HG02759 (cell line): ENCODE results near the gene IL1A.

Source experiments
- ATAC-seq: cut with Tn5 transposase; IDR thresholded peaks from one replicate; pipeline ENCODE4 v1.9.1; 2021; ENCODE audit warnings: mild to moderate bottlenecking, moderate library complexity; ENCODE audit not compliant: unreplicated experiment

The IL1A gene

DNA sequence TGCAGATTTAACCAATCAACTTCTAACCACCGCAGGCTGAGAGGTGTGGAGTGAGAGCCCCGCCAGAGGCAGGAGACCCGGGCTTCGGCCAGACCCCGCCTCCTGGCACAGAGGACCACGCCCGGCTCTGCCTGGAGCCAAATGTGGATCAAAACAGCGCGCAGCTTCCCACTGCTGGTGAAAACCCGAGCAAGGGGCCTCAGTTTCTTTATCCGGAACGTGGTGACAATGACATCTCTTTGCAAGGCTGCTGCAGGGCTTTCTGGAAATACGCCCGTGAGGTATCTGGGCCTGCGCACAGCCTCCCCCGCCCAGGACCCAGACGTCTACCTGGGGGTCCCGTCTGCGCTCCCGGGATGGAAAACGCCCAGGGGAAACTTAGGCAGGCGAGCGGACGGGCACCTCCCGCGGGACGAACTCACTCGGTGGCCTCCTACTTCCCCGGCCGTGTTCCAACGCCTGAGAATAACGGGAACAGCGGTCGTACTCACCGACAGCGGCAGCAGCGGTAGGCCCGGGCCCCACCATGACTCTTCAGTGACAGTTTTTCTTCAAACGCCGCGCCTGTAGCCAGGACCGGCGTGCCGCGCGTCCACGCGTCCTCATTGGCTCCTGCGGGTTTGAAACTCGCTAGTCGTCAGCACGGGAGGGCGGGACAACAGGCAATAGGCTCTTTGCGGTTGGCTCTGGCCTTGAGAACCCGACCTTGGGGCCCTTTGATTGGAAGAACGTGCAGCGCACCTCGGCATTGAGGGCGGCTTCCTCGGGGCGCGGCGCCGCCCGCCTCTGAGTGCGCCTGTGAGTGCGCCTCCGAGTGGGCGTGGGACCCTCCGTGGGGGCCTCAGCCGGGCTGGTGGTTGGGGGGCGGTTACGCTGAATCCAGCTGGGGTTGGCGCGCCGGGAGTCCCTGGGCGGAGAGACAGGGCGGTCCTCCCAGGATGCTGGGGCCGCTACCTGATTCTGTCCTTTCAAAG is 19.9 kb downstream of the IL1A start, which contains the start of gene CKAP2L:
TSS of gene CKAP2L (minus strand) at position 539 of the 974 bp plus-strand sequence. CDS start at position 528, 11 bp downstream.
- ATAC-seq, result peak; percentile 97

GRCh38 chr2:112762276-112762675 is 22.0 kb downstream of the IL1A start:
- no peak for ATAC-seq

- ATAC-seq, result no peak
Measured at GRCh38 chr2:112760149-112760548, 24.1 kb downstream of the IL1A start.

GRCh38 chr2:112758711-112759110 is 25.6 kb downstream of the IL1A start:
- ATAC-seq, result no peak

GRCh38 chr2:112757265-112757664 is 27.0 kb downstream of the IL1A start:
- no peak for ATAC-seq

GRCh38 chr2:112756207-112756606 is 28.1 kb downstream of the IL1A start:
- ATAC-seq, result no peak

- no peak for ATAC-seq
Measured at GRCh38 chr2:112755444-112755843, 28.8 kb downstream of the IL1A start.

DNA sequence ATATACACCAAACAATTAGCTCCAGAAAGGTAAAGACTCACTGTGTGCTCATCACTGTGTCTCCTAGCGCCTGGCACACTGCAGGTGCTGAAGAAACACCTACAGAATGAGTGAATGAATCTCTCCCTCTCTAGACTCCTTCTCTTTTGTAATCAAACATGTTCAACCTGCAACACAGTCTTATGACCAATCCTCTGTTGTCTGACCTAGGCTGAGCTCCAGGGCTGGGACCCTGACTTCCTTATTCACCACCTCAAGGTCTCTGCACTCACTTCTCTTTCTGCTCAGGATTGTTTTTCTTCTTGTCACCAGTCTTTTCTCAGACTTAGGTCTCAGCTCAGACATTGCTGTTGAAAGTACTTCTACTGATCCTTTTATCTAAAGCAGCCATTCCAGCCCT is 29.7 kb downstream of the IL1A start:
- ATAC-seq, result no peak

- no peak for ATAC-seq
Measured at GRCh38 chr2:112752667-112753066, 31.6 kb downstream of the IL1A start.

- ATAC-seq, result no peak
Measured at GRCh38 chr2:112751451-112752197, 32.7 kb downstream of the IL1A start.

- no peak for ATAC-seq
Measured at GRCh38 chr2:112750560-112750843, 33.8 kb downstream of the IL1A start.

DNA sequence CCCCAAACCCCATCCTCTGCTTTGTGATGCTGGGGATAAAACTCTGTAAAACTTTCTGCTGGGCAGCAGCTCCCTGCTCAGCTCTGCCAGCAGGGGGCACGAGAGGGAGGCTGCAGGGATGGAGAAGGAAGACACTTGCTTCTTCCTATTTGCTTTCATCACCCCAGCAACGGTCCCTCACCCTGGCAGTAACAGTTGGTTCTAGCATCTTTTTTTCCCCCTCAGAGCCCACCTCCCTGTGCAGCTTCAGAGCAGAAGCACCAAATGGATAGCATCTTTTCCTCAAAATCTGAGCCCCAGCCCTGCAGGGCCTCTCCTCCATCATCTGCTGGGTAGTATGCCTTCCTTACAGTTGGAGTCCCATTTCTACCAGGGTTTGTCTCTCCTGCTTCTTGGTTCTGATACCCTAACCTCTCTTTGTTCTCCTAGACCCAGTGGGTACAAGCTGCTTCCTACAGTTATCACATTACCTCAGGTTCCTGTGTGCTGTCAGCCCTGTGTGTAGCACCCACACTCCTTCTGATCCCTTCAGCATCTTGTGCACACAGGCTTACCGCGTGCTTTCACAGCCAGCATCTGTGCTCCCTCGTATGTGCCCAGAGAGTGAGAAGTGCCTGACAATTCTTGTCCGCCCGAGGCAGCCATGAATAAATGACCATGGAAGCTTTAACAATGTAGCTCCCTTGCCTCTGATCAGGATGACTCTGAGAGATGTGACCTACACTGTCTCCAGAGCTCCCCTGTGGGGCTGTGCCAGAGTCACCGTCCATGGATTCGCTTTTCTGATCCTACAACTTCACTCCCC is 34.3 kb downstream of the IL1A start:
- ATAC-seq, result peak; percentile 84

GRCh38 chr2:112740527-112740926 is 43.8 kb downstream of the IL1A start:
- ATAC-seq, result no peak

DNA sequence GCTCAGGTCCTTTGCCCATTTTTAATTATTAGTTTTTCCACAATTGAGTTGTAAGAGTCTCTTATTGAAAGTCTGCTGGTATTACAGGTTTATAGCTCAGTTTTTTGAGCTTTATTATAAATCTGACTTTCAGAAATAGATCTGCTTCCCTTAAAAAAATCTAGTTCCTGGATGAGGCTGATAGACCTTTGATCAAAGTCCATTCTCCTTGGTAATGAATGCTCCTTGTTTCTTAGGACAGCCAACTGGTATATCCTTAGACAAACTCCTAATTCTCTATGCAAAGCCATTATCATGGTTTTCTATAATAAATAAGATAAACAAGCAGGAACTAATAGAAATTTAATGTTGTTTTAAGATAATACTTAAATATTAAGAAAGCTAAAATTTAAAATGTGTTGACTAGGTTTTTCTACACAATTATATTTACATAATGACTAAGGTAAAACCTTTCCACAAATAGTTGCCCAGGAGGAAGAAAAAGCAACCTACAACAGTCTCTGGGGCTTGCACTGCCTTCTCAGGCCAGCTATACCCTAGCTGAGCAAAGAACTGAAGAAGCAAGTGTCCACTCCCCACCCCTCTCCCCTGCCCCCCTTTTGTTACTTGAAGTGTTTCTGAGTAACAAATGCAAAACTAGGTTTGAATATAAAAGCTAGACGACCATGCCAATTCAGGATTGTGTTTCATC is 46.6 kb downstream of the IL1A start:
- no peak for ATAC-seq

- no peak for ATAC-seq
Measured at GRCh38 chr2:112733871-112734270, 50.4 kb downstream of the IL1A start.

GRCh38 chr2:112733456-112733855 is 50.8 kb downstream of the IL1A start:
- ATAC-seq, result no peak

DNA sequence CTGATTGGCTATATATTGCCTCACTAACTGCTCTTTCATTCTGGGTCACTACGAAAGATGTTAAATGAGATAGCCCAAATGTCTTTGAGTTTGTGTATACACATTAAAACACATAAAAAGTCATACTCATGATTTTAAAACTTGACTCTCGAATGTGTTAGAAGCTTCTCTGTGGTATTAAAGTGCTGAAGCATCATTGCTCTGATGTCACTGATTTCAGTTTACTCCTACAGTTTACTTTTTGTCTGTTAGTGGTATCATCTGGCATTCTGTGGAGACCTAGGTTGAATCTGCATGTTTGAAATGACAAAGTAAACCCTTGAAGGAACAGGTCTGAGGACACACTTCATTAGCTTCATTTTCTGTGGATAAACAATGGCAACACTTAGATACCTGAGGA is 52.8 kb downstream of the IL1A start:
- ATAC-seq, result no peak

- ATAC-seq, result no peak
Measured at GRCh38 chr2:112730791-112731190, 53.5 kb downstream of the IL1A start.

DNA sequence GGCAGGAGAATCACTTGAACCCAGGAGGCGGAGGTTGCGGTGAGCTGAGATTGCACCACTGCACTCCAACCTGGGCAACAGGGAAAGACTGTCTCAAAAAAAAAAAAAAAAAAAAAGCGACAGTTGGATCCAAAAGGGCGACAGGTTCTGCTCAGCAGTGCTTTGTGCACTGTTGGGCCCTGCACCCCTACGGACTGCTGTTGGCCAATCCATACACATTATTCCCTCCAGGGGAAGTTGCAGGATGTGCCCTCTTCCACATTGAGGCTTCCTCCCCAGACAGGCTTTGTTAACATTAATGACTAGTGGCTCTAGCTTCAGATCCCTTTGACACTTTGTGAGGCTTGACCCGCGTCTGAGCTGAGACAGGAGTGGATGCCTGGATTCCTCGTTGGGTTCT is 54.1 kb downstream of the IL1A start:
- ATAC-seq, result no peak

DNA sequence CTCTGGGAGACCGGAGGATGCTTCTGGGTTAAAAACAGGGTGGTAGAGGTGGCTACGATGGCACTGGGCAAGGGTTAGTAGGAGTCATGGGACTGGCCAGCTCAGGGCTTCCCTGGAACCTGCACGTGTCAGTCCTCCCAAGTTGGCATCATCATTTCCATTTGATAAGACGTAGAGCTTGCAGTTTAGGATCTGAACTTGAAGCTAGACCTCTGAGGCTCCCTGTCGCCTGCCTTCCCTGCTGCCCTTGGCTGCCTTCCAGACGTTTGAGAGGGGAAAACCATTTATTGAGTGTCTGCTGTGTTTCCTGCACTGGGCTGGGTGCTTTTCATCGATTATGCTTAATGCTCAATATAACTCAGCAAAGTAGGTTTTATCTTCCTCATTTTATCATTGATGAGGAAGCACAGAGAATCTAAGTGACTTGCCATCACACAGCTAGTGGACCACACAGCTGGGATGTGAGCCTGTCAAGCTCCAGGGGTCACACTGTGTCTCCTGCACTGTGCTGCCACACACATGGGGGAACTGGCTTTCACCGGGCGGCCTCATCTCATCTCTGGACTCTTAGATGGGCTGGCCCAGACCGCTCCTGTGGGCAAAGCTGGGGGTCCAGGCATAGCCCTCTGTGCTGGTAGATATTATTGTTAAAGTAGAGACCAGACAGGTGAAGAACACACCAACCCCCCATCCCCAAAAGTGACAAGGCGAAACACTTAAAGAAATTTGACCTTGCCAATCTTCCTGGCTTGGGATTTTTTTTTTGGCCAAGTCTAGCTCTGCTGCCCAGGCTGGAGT is 55.7 kb downstream of the IL1A start:
- no peak for ATAC-seq
